Hindlimb muscle (tissue), 1 donor: Measurements from ENCODE around the gene ACP7. TPM values are rescaled to one million over a fixed set of nuclear protein-coding genes. Genes with fewer than 3 reads are reported as not detected.
A peak's percentile ranks its signal among the peaks of the same experiment; 100 is the strongest.
"Not testable (repeated sequence)": the region's sequence is repeated elsewhere in the genome, so short reads cannot be mapped to it uniquely, and the experiment has no call there.

ENCODE experiments used
- DNase-seq: peaks from one replicate; pipeline ENCODE4 v3.0.0-alpha.2; 2013
- polyA plus RNA-seq: library from polyadenylated mRNA; unstranded; fragments of 120-200 nt; gene quantifications from one replicate; pipeline ENCODE4 v1.2.1, GENCODE V29; 2013; ENCODE audit not compliant: insufficient read length

The ACP7 gene, protein sequence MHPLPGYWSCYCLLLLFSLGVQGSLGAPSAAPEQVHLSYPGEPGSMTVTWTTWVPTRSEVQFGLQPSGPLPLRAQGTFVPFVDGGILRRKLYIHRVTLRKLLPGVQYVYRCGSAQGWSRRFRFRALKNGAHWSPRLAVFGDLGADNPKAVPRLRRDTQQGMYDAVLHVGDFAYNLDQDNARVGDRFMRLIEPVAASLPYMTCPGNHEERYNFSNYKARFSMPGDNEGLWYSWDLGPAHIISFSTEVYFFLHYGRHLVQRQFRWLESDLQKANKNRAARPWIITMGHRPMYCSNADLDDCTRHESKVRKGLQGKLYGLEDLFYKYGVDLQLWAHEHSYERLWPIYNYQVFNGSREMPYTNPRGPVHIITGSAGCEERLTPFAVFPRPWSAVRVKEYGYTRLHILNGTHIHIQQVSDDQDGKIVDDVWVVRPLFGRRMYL
- 0.14 TPM for polyA plus RNA-seq

DNA sequence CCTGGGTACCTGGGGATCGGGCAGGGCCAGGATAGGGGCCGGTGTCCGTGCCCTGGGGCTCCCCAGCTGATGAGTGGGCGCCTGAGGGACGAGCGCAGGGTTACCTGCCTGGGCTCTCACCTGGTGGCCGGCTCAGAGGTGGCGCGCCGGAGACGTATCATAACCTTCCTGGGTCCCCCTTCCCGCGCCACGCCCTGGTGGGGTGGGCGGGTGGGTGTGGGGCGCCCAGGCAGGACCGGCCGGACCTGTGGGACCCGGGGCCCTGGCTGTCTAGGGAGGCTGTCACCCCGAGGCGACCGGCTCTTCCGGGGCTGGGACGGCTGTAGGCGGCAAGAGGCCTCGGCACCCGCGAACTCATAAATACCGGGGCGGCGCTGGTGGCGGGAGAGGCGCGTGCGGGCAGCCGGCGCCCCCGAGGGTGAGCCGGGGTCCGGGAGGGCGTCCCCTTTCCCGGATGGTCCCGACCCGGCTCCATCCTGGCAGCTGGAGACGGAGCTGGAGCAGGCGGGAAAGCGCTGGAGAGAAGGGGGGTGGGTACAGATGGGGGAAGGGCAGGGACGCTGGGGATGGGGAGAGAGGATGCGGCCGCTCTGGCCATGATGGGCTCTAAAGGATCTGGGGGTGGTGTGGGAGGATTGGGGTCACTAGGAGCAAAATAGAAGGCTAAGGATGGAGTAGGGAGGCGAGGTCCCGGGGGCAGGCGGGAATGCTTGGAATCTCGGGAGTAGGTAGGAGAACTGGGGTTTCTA lies at the start of gene ACP7:
TSS of gene ACP7 (plus strand) at position 386 of the 749 bp plus-strand sequence. CDS start 902 bp downstream, outside the sequence.
- DNase-seq: no peak

DNA sequence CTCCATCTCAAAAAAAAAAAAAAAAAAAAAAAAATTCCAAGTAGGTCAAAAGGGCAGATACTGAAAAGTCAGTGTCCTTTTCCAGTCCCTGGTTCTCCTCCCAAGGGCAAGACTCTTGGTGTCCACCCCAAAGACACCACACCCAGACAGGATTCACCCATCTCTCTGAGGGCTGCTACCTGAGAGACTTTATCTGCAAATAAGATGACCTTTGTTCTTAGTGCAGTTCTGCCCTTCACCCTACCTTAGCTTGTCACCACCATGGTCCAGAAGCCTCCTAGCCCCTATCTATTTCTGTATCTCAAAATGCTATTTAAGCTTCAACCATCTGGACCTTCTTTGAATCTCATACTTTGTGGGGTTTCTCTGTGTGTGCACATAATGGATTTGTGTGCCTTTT lies 47.6 kb upstream of the ACP7 start:
- DNase-seq: no peak

DNA sequence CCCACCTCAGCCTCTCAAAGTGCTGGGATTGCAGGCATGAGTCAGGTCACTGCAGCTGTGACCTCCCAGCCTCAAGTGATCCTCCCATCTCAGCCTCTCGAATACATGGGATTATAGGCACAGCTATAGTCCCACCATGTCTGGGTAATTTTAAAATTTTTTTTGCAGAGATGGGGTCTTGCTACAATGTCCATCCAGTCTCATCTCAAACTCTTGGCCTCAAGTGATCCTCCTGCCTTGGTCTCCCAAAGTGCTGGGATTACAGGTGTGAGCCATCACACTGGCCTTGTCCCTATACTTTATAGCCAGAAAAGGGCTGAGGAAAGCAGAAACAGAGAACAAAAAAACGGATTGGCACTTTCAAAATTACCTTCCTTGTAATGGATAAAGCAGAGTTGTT lies 47.0 kb upstream of the ACP7 start:
- no peak for DNase-seq

DNA sequence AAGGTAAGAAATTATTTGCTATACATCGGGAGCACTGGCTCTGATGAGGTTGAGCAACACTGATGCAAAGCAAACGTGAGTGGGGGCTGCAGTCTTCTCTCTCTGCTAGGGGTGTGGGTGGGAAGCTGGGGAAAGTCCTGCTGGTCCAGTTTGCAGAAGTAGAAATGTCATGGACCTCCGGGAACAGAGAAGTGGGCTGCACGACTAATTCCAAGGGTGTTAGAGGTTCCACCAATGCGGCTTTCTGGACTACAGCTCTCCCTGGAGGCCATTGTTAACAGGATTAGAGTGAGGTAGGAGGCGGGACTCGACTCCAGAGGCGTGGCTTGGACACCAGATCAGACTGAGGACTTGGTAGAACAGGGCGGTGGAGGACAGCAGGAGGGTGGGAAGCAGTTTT lies 46.1 kb upstream of the ACP7 start:
- no peak for DNase-seq

DNA sequence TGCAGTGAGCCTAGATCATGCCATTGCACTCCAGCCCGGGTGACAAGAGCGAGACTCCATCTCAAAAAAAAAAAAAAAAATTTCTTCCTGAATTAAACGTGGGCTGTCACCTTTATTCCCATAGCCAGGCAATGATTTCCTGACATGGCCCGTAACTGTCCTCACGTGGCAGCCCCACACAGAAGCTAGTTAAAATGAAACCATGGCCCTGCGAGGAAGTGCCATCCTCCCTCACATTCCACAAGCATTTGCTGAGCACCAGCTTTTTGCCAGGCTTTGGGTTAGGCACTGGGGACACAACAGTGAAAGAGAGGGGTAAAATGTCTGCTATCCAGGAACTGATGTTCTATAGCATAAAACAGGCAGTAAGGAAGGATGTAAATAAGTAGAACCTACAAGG lies 38.7 kb upstream of the ACP7 start:
- no peak for DNase-seq

DNA sequence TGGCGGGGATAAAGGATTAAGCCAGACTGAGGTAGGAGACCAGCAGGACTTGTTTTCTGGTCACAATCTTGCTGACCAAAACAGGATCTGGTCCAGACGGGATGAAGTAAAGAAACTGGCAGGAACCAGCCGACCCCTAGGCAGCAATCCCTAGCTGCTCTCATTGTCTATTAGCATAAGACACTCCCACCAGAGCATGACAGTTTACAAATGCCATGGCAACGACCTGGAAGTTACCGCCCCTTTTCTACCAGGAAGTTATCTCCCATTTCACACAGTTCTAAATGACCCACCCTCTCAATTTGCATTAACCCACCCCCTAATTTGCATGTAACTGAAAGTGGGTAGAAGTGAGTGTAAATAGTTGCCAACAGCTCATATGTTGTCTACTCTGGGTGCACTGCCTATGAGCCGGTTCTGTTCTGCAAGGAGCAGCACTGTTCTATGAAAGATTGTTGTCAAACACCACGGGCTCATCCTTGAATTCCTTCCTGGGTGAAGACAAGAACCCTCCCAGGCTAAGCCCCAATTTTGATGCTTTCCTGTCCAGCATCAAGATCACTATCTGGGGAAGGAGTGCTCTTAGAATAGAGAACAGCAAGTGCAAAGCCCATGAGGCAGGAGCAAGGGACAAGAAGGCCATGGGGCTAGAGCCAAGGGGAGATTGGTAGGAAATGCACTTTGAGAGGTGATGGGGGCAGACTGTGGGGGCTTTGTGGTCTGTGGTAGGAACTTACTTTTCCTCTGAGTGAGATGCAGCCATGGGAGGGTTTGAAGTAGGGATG lies 37.9 kb upstream of the ACP7 start:
- DNase-seq: no peak

DNA sequence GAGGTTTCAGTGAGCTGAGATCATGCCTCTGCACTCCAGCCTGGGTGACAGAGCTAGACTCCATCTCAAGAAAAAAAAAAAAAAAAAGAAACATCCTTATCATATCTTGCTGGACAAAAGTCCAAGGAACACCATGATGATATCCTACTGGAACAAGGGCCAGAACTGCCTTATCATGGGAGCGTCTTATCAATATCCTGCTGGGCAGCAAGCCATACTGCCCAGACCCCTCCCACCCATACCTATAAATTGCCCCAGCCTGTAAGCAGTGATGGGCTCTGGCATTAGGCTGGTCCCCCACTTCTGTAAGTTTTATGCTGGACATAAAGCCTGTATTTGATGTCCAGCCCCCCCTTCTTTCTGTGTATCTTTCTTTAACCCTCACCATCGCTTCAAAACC lies 37.1 kb upstream of the ACP7 start:
- DNase-seq: no peak

DNA sequence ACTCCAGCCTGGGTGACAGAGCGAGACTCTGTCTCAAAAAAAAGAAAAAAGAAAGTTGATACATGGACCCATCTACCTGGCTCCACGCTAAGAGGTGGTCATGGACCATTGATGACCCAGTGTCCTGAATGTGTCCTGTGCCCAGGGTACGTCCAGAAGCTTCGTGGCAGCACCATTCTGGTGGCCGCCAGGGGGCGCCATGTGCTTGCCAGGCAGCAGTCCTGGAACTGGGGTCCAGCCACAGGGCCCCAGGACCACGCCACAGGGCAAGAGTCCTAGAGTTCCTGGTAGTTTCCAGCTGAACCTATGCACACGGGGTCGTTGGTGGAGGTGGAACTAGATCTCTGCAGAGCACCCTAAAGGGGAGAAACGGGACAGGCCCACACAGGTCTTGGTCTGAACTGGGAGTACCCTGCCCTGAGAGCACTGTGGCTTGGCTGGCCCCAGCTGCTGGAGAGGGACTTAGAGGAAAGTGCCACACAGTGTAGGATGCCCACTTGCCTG lies 31.9 kb upstream of the ACP7 start:
- peak; percentile 26 for DNase-seq

DNA sequence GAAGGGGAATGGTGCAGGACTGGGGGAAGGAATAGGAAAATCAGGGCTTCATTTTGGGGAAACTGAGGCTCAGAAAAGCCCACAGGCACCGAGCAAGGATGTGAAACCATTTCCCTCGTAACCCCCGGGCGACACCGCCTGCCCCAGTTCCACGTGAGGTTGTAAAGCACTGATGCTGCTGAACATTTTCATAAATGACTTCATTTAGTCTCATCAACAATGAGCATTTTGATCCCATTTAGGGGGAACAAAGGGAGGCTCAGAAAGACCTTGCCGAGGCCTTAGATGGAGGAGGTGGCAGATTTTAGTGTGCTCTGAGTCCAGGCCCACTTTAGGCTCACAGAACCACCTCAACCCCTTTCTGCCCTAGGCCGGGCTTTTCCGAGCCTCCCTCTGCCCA lies 31.3 kb upstream of the ACP7 start:
- no peak for DNase-seq

DNA sequence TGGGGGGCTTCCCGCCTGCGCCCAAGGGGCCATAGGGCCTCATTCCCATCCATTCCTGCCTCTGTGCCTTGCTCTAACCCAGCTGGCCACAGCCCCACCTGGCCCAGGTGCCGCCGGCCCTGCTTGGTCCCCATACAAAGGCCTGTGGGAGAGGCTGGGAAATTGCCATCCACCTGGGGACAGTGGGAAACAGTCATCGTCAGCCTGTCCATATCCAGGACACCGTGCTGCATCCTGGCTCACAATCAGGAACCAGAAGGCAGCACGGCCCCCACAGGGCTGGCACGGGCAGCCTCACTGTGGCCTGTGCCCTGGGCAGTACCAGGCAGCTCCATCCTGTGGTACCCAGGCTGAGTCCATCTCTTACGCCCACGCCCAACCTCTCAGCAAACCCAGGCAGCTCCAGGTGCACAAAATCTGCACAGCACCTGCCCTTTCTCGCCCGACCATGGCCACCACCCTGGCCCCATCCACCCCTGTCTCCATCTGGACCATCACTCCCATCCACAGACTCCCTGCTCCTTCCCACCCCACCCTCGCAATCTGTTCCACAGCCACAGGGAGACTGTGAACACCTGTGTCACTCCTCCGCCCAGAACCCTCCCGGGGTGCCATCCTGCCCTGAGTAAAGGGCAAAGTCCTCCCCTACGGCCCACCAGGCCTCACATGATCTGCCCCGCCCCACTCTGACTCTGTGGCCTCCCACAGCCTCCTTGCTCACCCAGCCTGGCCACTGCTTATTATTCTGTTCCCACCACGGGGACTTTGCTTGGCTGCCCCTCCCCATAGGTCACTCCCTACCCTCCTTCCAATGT lies 30.7 kb upstream of the ACP7 start:
- no peak for DNase-seq

DNA sequence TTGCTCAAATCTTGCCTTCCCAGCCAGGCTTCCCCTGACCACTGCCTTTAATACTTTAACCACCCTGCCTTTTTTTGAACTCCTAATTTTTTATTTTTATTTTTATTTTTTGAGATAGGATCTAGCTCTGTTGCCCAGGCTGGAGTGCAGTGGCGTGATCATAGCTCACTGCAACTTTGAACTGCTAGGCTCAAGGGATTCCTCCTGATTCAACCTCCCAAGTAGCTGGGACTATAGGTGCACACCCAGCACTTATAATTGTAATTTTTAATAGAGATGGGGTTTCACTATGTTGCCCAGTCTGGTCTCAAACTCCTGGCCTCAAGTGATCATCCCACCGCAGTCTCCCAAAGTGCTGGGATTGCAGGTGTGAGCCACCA lies 30.1 kb upstream of the ACP7 start:
- DNase-seq: no peak

DNA sequence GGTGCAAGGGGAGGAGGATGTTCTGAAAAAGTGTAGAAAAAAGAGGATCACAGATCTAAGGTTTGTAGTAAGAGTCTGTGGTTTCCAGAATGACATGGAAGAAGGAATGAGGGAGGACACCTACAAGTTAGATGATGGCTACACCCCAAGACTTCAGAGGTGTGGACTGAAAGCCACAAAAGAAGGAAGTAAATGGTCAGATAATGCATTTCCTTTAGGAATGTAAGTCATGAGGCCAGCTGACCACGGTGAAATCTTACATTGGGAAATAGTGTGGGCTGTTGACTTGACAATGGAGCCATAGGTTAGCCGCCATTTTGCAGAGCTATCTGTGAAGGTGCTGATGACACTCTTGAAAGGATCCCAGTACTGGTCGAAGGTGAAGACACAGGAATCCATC lies 26.6 kb upstream of the ACP7 start:
- DNase-seq: no peak

DNA sequence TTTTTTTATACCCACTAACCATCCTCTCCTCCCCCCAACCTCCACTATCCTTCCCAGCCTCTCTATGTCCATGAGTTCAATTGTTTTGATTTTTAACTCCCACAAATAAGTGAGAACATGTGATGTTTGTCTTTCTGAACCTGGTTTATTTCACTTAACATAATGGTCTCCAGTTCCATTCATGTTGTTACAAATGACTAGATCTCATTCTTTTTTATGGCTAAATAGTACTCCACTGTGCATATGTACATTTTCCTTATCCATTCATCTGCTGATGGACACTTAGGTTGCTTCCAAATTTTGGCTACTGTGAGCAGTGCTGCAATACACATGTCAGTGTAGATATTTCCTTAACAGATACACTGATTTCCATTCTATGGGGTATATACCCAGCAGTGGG lies 24.9 kb upstream of the ACP7 start:
- no peak for DNase-seq

DNA sequence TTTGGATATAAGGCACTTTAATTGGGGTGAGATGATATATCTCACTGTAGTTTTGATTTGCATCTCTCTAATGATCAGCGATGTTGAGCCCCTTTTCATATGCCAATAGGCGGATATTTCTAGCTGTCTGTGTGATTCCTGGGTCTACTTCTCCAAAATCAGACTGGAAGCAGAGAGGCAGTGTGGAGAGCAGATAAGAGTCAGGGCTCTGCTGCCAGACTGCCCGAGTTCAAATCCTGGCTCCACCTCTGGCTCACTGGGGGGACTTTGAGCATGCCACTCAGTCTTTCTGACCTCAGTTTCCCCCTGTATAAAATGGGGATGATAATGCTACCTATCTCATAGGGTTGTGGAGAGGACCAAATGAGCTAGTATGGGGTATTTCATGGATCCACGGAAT lies 24.0 kb upstream of the ACP7 start:
- no peak for DNase-seq

DNA sequence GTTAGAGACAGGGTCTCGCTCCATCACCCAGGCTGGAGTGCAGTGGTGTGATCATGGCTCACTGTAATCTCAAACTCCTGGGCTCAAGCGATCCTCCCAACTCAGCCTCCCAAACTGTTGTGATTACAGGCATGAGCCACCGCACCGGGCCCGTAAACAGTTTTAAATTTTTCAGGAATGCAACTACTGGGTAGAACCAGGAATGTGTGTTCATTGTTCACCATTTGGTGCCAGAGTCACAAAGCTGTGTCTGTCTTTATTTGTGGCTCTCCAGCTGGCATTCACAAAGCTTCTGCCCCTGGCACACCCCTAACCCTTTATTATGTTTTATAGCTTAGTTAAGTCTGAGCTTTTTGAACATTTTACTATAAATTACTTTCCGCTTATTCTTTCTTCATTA lies 19.8 kb upstream of the ACP7 start:
- no peak for DNase-seq

DNA sequence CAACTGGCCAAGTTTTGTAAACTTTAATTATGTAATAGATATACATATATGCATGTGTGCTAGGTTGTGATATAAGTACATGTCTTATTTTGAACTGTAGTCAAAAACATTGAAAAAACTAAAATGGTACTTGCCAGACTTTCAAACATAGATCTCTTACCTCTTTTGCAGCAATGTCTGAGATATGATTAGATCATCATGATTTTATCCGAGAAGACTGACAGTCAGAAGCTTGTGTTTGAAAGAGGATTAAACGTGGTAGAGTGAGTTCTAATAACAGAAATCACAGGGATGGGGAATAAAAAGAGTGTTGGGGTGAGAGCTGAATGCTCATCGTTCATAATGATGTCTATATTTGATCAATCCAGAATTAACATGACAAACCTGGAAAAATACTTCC lies 18.2 kb upstream of the ACP7 start:
- DNase-seq: no peak

DNA sequence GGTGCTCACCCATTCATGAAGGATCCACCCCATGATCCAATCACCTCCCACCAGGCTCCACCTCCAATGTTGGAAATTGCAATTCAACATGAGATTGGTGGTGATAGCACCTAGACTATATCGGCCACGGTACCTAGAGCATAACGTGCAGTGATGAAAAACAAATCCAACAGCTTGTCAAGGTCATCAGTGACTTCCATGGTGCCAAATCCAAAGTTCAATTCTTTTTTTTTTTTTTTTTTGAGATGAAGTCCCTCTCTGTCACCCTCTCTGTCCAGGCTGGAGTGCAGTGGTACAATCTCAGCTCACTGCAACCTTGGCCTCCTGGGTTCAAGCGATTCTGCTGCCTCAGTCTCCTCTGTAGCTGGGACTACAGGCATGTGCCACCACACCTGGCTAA lies 17.1 kb upstream of the ACP7 start:
- no peak for DNase-seq

DNA sequence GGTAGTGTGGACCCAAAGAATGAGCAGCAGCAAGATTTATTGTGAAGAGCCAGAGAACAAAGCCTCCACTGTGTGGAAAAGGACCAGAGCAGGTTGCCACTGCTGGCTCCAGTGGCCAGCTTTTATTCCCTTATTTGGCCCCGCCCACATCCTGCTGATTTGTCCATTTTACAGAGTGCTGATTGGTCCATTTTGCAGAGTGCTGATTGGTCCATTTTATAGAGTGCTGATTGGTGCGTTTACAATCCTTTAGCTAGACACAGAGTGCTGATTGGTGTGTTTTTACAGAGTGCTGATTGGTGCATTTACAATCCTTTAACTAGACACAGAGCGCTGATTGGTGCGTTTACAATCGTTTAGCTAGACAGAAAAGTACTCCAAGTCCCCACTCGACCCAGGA lies 15.9 kb upstream of the ACP7 start:
- not testable (repeated sequence) for DNase-seq

DNA sequence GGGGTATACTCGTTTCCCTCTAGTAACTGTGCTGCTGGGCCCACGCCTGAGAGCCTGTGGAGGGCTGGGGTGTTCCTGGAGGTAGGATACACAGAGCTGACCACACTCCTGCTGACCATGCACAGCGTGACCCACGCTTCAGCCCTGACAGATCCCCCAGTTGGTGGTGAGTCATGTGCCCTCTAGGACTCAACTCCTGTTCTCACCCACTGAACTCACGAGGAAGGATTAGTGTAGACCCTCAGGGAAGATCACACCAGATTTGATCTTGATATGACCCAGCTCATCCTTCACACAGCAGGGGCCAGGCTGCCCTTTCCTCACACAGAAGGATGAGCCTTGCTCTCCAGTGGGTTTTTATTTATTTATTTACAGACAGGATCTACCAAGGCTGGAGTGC lies 13.3 kb upstream of the ACP7 start:
- DNase-seq: no peak

DNA sequence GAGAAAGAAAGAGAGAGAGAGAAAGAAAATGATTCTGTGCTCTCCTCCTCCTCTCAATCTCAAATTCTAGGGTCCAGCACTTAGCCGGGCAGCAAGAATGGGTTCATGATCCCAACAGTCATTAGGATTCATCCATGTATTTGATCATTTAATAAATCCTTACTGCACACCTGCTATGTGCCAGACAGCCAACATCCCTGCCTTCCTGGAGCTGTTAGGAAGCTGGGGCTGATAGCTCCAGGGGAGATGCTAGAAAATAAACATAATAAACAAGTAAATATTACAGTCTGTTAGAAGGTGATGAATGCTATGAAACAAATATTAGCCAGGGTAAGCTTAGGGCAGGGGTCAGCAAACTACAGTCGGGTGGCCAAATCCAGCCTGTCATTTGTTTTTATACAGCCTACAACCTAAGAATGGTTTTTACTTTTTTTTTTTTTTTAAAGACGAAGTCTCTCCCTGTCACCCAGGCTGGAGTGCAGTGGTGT lies 9.9 kb upstream of the ACP7 start:
- DNase-seq: no peak

DNA sequence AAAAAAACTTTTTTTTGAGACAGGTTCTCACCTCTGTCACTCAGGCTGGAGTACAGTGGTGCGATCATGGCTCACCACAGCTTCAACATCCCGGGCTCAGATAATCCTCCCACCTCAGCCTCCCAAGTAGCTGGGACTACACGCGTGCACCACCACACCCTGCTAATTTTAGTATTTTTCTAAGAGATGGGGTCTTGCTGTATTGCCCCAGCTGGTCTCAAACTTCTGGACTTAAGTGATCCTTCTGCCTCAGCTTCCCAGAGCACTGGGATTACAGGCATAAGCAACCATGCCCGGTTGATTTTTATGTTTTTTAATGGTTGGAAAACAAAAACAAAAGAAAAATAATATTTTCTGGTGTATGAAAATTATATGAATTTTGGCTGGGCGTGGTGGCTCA lies 9.2 kb upstream of the ACP7 start:
- no peak for DNase-seq

DNA sequence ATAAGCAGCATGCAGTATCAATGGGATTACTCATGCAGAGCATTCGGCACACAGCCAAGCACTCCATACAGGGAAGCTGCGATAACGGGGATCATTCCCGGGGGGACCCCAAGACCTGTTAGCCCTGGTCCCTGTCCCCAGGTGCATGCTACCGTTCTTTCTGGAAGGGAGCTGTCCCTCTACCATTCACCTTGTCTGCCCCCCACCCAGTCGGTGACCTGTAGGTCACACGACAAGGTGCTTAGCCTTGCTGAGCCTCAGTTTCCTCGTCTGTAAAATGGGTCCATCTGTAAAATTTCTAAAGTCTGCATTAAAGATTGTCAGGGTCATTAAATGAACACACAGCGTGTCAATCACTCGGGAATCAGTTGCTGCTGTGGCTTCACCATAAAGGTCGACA lies 6.8 kb upstream of the ACP7 start:
- no peak for DNase-seq
